ENCODE measurements around the gene SLC5A3.

- TF ChIP-seq, protein P1, sequence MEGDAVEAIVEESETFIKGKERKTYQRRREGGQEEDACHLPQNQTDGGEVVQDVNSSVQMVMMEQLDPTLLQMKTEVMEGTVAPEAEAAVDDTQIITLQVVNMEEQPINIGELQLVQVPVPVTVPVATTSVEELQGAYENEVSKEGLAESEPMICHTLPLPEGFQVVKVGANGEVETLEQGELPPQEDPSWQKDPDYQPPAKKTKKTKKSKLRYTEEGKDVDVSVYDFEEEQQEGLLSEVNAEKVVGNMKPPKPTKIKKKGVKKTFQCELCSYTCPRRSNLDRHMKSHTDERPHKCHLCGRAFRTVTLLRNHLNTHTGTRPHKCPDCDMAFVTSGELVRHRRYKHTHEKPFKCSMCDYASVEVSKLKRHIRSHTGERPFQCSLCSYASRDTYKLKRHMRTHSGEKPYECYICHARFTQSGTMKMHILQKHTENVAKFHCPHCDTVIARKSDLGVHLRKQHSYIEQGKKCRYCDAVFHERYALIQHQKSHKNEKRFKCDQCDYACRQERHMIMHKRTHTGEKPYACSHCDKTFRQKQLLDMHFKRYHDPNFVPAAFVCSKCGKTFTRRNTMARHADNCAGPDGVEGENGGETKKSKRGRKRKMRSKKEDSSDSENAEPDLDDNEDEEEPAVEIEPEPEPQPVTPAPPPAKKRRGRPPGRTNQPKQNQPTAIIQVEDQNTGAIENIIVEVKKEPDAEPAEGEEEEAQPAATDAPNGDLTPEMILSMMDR (IDR thresholded peaks at IDR 0.05): no peak
- no peak for TF ChIP-seq POLR2A (IDR thresholded peaks at IDR 0.05)
Observed at GRCh38 chr21:34023691-34024373, 49.5 kb upstream of the SLC5A3 start.
